Measurements from ENCODE around the gene PRLH.

PRLH gene

DNA sequence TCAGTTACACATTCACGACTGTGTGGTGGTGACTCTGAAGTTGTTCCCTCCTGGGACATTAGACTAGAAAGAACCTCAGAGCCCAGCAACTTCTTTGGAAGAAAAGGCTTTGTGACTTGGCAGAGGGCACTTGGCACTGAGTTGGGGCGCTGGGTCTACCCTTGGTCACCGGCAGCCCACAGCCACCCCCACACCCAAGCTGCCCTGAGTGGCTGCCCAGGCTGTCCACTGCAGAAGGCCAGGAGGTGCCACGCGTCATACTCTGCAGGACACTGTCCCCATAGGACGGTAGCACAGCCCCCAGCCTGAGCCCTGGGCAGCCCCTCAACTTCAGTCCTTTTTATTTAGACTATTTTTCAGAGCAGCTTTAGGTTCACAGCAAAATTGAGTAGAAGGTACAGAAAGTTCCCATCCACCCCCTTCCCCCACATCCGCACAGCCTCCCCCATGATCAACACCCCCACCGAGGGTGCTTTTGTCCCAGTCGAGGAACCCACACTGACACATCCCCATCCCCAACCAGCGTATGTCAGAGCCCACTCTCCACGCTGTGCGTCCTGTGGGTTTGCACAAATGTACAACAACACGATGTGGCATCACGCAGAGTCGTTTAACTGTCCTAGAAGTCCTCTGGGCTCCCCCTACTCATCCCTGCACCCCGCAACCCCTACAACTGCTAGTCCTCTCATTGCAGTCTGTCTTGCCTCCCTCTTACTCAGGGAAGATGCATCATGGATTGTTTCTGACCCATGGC is 1.1 kb downstream of the PRLH start:
- no peak for ATAC-seq

DNA sequence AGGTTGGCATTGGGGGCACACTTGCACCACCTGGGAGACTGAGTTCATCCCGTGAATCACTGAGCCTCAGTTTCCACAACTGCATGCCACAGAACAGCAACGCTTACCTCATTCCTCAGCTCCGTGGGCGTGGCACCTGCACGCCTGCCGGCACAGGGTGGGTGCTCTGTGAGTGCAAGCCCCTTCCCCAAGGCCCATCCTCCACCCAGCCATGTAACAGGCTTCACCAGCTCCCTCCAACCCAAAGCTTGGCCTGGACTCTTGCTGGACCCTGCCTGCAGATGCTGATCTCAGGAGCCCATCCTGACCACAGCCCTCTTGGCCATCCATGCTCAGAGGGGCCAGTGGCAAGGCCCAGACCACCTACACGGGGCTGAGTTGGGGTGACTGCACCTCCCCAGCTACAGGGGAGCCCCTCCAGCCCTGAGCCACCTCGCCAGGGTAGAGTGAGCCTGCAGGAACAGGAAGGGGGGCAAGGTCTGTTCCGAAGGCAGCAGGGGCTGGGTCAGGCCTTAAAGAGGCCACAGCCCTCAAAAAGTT is 1.8 kb downstream of the PRLH start:
- no peak for ATAC-seq

DNA sequence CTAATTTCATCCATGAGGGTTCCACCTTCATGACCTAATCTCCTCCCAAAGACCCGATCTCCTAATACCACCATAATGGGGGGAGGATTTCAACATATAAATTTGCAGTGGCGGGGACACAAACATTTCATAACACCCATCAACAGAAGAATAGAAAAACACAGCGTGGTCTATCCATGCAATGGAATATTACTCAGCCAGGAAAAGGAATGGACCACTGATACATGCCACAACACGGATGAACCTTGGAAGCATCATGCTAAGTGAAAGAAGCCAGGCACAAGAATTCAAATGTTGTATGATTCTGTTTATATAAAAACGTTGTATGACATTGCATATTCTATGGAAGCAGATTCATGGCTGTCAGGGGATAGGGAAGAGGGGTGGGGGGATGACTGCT is 2.7 kb downstream of the PRLH start:
- no peak for ATAC-seq

DNA sequence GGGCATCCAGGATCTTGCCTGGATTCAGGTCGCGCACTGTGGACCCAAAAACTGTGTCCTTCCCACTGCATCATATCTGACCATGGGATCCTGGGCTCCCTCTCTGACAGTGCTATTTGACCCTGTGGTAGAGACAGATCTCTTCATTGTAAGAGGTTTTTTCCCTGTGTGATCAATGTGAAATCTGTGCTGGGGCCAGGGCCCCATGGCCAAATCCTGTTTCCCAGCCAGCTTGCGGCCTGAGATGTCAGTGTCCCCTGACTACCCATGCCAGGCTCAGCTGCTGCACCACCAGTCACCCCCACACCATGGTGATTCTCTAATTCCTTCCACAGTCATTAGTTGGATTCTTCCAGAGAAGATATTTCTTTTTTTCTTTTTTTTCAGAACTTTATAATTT is 3.5 kb downstream of the PRLH start:
- no peak for ATAC-seq

DNA sequence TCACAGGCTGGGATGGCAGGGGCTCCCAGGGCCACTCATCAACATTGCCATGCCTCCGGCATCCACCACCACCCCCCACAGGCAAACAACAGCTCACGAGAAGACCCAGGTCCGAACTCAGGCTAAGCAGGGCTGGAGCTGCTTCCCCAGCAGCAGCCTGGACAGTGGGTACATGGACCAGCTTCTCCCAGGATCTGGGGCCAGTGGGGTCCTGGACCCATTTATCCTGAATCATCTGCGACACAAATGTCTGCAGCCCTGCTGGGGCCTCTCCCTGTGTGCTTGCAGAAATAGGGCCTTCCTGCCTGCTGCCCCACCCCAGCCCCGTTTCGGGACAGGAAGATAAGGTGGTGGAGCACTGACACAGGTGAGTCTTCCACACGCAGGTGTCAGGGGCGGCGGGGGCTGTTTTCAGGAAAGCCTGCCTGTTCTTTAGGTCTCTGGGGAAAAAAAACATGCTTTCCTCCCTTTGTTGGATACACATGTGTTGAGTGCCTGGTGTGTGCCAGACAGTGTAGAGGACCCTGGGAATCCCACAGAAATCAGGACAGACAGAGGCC is 4.5 kb downstream of the PRLH start:
- no peak for ATAC-seq

DNA sequence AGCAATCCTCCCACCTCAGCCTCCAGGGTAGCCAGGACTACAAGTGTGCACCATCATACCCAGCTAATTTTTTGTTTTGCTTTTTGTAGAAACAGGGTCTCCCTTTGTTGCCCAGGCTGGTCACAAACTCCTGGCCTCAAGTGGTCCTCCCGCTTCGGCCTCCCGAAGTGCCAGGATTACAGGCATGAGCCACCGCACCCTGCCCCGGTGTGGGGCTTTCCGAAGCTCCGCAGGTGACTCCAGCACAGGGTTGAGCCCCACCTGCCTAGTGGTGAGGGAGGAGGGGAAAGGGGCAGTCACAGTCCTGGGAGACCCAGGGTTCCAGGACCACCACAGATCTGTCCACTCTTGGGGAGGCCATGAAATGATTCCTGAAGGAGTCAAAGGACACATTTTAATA is 5.2 kb downstream of the PRLH start:
- no peak for ATAC-seq

DNA sequence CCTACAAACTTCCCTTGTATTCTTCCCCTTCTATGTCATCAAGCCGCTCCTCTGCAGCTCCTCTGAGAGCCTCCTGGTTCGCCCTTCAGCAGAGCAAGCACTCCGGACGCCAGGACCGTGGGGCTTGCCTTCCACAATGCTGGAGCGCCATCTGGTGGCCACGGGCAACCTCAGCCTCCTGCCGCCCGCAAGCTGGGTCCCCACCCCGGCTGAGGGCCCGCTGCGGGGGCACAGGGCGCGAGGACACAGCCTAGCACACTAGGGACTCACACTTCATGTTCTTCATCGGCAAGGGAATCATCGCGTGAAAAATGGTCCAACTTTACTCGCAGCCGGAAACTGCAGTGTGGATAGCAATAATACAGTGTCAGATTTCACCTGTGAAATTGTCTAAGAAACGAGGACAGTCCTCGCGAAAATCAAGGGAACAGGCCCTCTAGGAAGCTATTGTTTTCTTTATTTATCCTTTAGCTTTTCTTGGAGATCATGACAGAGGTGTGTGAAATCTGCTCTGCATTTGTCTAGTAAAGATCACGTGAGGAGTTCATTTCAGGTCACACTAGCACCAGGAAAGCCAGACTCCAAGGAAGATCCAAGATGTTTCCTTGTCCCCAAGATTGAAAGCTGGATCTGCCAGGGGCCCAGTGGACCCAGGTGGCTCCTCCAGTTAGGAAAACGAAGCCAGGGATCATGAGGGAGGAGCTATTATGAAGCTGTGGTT is 5.8 kb downstream of the PRLH start:
- peak; percentile 88 to 91 for ATAC-seq

DNA sequence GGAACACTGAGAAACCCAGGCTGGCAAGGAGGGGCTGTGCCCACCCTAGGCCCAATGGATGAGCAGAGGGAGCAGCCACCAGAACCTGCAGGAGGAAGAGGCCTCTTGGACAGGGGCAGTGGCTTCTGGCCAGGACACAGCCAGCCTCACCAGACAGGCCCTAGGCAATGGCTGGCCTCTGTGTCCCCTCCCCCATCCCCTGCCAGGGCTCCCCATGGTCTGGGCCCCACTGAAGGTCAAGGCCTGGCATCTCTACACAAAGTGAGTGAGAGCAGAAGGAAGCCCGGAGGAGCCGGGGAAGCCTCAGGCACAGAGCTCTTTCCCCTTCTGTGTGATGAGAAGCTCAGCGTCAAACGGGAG is 6.3 kb downstream of the PRLH start:
- ATAC-seq: no peak

DNA sequence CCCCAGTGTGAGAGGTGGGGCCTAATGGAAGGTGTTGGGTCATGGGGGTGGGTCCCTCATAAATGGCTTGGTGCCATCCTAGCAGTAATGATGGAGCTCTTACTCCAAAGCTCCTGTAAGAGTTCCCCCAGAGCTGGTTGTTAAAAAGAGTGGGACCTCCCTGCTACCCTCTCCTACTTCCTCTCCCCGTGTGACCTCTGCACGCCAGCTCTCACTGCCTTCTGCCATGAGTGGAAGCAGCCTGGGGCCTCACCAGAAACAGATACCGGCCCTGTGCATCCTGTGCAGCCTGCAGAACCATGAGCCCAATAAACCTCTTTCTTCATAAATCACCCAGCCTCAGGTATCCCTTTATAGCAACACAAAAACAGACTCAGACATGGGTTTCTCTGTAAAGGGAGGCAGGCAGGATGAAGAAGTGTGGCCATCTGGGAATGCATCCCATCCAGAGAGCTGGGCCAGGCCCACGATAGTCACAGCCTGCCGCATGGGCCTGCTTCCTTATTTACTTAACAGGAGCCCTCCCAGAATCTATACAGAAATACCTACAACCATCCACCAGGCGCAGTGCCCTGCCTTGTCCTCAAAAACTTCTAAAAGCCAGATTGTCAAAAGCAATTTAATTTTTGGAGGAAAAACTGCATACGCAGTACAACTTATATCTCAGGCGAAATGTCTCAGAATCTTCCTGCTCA is 7.5 kb downstream of the PRLH start:
- no peak for ATAC-seq

DNA sequence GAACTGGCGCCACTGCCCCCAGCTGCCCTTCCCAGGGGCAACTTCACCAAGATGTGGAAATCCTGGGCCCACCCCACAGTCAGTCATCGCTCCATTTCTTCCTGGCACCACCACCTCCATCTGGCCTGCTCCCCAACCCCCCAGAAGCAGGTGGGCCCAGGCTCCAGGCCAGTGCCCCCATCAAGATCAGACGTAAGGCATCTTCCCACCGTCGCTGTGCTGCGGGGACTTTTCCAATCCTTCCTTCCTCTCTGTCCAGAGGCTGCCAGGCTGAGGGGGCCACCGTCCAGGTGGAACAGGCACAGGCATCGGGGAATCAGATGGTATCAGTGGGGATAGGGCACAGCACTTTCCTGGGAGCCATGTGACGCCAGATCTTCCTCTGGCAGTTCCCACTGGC is 8.1 kb downstream of the PRLH start:
- no peak for ATAC-seq

DNA sequence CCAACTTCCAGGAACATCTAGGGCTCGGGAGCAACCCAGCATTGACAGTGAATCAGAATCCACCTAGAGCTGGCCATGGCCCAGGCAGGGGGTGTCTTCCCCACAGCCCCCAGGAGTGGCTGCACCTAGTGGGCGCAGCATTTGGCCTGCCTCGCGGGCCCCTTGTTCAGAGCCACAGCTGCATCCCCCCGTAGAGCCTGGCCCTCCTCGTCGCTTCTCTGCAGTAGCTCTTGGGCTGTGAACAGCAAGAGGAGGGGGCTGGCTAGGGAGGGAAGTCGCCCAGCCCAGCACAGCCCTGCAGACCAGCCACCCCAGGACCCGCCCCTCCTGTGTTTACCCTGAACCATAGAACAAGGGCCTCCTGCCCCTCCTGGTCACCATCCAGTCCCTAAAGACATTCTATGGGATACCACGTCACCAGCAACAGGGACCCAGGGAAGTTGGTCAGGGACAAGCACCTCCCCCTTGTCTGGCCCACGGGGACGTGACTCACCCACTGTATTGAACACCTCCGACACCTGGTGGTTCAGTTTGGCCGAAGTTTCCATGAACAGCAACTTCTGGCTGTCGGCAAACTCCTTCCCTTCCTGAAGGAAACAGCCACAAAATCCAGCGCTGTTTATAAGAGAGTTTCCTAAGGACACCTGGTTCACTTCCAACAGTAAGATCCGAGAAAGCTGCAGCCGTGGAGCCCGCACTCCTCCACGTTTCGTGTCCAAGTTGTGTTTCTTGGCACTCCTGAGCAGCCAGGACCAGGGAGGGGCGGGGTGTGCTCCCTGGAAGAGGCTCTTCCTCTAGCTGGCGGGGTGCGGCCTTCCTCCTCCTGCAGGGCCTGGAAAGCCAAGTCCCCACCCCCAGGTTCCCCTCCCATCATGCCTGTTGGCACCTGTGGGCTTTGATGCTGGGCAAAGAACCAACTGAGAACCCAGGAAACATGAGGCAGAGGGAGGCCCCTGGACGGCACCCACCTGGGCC is 8.8 kb downstream of the PRLH start:
- ATAC-seq: no peak

DNA sequence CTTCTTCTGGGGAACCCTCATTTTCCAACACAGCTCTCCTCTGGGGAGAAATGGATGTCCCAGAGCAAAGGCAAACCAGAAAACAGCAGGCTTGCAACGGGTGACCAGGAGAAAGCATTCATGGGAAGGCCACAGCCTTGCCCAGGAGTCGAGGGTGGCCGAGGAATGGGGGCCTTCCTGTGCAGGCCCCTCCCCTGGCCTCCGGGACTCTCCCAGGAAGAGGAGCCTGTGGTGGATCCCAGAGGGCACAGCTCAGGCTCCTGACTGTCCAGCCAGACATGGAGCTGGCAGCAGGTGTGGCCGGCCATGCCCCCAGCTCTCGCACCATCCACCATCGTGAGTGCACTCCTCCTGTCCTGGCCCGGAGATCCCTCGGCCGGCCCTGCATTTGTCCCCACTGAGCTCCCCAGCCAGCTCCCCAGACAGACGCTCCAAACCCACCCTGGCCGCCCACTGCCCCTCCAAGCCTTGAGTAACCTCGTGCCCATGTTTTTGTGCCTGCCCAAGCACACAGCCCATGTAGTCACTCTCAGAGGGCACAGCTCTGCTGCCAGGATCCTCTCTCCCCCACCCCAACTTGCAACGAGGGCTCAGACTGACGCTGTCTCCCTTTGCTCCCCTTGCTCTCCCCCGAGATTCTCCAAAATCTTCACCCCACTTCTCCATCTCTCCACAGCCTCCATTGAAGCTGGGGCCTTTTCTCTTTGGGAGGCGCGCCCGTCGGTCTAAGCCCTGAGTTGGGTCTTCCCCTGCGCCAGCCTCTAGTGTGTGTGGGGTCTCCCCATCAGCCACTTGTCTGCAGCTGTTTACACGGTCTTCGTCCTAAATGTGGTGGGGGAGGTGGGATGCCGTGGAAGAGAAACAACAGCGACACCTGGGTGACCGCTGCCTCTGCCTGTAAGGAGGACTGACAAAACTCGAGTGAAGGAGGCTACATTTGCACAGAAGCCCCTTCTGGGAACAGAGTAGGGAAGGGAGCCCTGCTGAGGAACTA is 9.8 kb downstream of the PRLH start:
- ATAC-seq: no peak

DNA sequence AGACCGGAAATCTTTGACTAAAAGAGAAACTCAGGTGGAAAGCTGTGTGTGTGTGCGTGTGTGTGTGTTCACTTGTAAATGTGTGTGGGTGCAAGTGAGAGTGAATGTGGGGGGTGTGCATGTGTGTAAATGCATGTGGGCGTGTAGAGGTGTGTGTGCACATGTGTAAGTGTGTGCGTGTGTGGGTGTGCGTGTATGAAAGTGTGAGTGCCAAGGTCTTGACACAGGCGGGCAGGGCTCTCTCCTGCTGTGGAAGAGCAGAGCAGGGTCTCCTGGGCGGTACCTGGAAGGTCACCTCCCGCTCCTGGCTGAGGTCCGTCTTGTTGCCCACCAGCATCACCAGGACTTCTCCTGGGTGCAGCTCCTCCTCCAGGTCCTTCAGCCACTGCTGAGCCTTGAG is 10.6 kb downstream of the PRLH start:
- ATAC-seq: no peak

DNA sequence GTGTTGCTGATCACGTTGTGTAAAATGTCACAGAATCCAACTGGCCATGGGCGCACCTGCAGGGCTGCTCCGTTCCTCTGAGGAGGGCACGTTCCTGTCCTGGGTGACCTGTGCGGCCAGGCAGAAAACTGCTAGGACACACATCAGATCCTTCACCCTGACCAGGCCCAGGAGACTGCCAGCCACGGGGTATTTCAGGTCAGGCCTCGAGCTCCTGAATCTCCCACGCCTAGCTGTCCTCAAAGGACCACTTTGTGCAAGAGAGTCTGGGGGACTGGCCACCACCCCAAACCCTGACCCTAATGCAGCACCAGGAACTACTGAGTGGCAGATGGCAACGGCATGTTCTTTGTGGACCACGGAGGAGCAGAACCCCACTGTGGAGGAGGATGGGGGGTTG is 11.1 kb downstream of the PRLH start:
- ATAC-seq: no peak

DNA sequence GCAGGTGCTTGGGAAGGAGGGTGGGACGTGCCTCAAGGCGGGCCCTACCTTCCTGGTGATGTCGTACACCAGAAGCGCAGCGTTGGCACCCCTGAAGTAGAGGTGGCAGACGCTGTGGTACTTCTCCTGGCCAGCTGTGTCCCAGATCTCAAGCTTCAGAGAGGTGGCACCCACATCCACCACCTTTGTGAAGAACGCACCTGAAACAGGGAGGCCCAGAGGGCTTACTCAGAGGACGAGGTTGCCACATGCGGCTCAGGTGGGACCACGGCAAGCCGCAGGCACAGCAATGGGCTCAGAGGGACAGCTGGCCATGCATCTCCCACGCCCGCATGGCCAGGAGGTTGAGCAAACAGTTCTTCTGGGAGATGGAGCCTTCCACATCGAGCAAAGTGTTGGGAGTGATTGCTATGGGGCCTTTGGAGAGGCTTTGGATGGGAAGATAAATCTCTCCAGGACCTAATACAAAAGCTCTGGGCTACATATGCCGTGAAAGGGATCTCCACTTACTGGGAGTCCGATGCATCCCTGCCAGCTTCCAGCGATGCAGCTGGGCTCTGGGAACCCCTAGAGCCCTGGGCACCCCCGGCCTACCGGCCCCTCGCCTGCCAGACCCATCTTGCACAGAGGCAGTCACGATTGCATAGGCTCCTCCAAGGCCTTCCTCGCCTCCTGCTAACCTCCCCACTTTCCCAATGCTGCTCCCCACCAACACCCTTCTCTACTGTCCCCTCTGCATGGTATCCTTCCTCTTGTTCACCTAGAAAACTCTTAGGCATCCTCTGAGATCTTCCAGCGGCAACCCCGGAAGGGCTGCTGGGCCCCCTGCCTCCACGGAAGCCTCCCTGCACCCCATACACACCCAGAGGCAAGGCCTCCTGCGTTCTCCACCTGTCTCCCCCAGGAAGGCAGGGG is 11.8 kb downstream of the PRLH start:
- ATAC-seq: no peak

DNA sequence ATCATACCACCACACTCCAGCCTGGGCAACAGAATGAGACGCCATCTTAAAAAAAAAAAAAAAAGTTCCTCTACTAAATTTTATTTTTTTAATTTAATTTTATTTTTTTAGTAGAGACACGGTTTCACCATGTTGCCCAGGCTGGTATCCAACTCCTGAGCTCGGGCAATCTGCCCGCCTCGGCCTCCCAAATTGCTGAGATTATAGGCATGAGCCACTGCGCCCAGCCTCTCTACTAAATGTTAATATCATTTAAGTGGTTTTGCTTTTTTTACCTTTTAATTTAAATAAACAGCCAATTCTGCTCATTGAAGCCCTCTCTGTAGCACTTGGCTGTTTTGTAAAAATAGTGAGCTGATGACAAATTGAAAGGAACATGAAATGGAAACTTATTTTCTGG is 15.0 kb downstream of the PRLH start:
- no peak for ATAC-seq

DNA sequence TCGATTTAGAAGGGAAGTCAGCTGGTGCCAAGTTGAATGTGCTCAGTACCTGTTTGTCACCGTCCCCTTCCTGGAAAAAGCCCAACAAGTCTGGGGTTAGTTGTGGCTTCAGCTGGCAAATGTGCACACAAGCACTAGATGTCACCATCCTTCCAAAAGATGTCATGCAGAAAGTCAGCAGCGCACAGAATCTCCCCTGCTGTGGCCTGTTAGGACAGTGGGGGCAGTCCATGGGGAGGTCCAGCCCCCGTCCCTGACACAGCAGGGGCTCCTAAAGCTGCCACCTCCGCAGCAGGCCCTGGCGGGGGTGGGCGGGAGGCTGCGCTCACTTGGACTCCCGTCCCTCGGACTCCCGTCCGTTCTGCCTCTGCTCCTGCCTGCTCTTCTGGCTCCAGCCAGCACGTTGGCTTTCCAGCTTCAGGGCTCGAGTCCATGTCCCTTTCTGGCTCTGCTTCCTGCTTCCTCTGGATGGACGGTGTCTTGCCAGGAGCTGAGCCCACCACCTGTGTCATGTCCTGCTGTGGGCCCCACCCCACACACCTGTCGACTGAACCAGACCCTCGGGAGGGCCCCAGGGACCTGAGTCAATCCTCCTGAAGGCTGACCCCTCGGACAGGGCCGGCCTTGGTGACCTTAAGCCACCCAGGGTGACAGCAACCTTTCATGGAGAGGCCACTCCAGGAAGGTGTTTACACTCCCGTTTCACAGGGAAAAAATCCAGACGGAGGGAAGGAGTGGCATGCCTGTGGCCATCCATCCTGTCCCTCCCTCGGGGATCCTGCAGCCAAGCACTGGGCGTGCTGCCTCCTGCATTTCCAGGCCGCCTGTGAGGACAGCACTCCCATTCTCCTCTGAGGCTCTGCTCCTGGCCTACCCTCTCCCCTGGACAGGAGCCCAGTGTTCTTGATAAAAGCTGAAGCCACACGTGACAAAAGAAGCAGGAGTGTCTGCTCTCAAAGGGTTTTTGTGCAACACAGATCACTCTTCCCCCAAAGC is 15.7 kb downstream of the PRLH start:
- ATAC-seq: peak; percentile 80 to 88
